Measurements from ENCODE around the gene SOX15.
"Not testable (repeated sequence)": the region's sequence is repeated elsewhere in the genome, so short reads cannot be mapped to it uniquely, and the experiment has no call there.

Gene SOX15

GRCh38 chr17:7606280-7606679 is 16.4 kb upstream of the SOX15 start:
- DNase-seq, result no peak

- not testable (repeated sequence) for DNase-seq
Observed at GRCh38 chr17:7597561-7597960, 7.7 kb upstream of the SOX15 start.

GRCh38 chr17:7593296-7593695 is 3.4 kb upstream of the SOX15 start:
- no peak for DNase-seq

GRCh38 chr17:7592422-7593021 is 2.6 kb upstream of the SOX15 start:
- DNase-seq, result no peak

- DNase-seq, result no peak
Observed at GRCh38 chr17:7591596-7591995, 1.7 kb upstream of the SOX15 start.

- no peak for DNase-seq
Observed at GRCh38 chr17:7590743-7591142, 849 bp upstream of the SOX15 start.

GRCh38 chr17:7589204-7589868 is 558 bp downstream of the SOX15 start:
- DNase-seq, result no peak

GRCh38 chr17:7588553-7589203 is 1.2 kb downstream of the SOX15 start:
- no peak for DNase-seq

GRCh38 chr17:7587420-7588151 is 2.3 kb downstream of the SOX15 start:
- DNase-seq, result no peak

GRCh38 chr17:7586673-7587419 is 3.0 kb downstream of the SOX15 start:
- DNase-seq, result no peak

GRCh38 chr17:7583253-7584109 is 6.4 kb downstream of the SOX15 start, which contains the start of gene MPDU1:
Gene MPDU1 (plus strand): TSS chr17:7583852. CDS start chr17:7583863, 11 bp downstream.
- peak; percentile 95 for DNase-seq

- no peak for DNase-seq
Observed at GRCh38 chr17:7582396-7583252, 7.3 kb downstream of the SOX15 start.

GRCh38 chr17:7580604-7581575 is 9.0 kb downstream of the SOX15 start:
- no peak for DNase-seq

- DNase-seq, result no peak
Observed at GRCh38 chr17:7579834-7580603, 9.9 kb downstream of the SOX15 start.

GRCh38 chr17:7579001-7579833 is 10.7 kb downstream of the SOX15 start, which contains the start of gene CD68:
Gene CD68 (plus strand): TSS chr17:7579638. CDS start chr17:7579678, 40 bp downstream.
- DNase-seq, result no peak

- DNase-seq, result no peak
Observed at GRCh38 chr17:7577327-7578199, 12.3 kb downstream of the SOX15 start.
